GM23248 (cell line): Measurements from ENCODE around the gene FAM131B. TPM values are rescaled to one million over a fixed set of nuclear protein-coding genes. Genes with fewer than 3 reads are reported as not detected.

Source experiments
- DNase-seq: peaks from one replicate; pipeline ENCODE4 v3.0.0-alpha.2; 2015
- H2AFZ ChIP-seq: fragments of 200-600 bp; sonication (generic); 2 replicates; pipeline ENCODE4 v1.6.1; 2016; ENCODE audit warnings: antibody characterized with exemption
- H3F3A ChIP-seq: fragments of 200-600 bp; sonication (generic); 2 replicates; pipeline ENCODE4 v1.6.1; 2016; ENCODE audit warnings: mild to moderate bottlenecking, antibody characterized with exemption, mixed run types; ENCODE audit not compliant: insufficient read depth
- H3K27ac ChIP-seq: fragments of 200-600 bp; sonication (generic); 2 replicates; pipeline ENCODE4 v1.5.1; 2016; ENCODE audit warnings: mild to moderate bottlenecking
- H3K27me3 ChIP-seq: fragments of 200-600 bp; sonication (generic); replicated peaks from 2 replicates; pipeline ENCODE4 v1.6.1; 2016; ENCODE audit warnings: mild to moderate bottlenecking; ENCODE audit not compliant: insufficient read depth
- H3K36me3 ChIP-seq: fragments of 200-600 bp; sonication (generic); 2 replicates; pipeline ENCODE4 v1.6.1; 2016; ENCODE audit warnings: low read depth, mild to moderate bottlenecking
- H3K4me1 ChIP-seq: fragments of 200-600 bp; sonication (generic); 2 replicates; pipeline ENCODE4 v1.6.1; 2016; ENCODE audit warnings: mild to moderate bottlenecking; ENCODE audit not compliant: insufficient read depth
- H3K4me2 ChIP-seq: fragments of 200-600 bp; sonication (generic); one replicate; pipeline ENCODE4 v1.6.1; 2016; ENCODE audit warnings: mild to moderate bottlenecking; ENCODE audit not compliant: unreplicated experiment
- H3K4me3 ChIP-seq: fragments of 200-600 bp; sonication (generic); 2 replicates; pipeline ENCODE4 v1.5.1; 2016; ENCODE audit warnings: mild to moderate bottlenecking
- H3K79me2 ChIP-seq: fragments of 200-600 bp; sonication (generic); 2 replicates; pipeline ENCODE4 v1.6.1; 2016; ENCODE audit warnings: mild to moderate bottlenecking; ENCODE audit not compliant: insufficient read depth
- H3K9ac ChIP-seq: fragments of 200-600 bp; sonication (generic); 2 replicates; pipeline ENCODE4 v1.6.1; 2016; ENCODE audit warnings: mild to moderate bottlenecking
- H3K9me2 ChIP-seq: fragments of 200-600 bp; sonication (generic); 2 replicates; pipeline ENCODE4 v1.6.1; 2016; ENCODE audit warnings: mixed run types, mild to moderate bottlenecking, moderate library complexity; ENCODE audit not compliant: insufficient read depth
- H3K9me3 ChIP-seq: fragments of 200-600 bp; sonication (generic); one replicate; pipeline ENCODE4 v1.6.1; 2017; ENCODE audit warnings: low read depth
- H4K20me1 ChIP-seq: fragments of 200-600 bp; sonication (generic); 2 replicates; pipeline ENCODE4 v1.6.0; 2016; ENCODE audit not compliant: insufficient read depth
- EZH2 ChIP-seq: fragments of 200-600 bp; sonication (generic); IDR thresholded peaks from 2 replicates; pipeline ENCODE4 v1.6.1; 2018; ENCODE audit warnings: antibody characterized with exemption, mild to moderate bottlenecking; ENCODE audit not compliant: insufficient read depth, poor library complexity, severe bottlenecking
- EZH2phosphoT487 ChIP-seq: fragments of 200-600 bp; sonication (generic); IDR thresholded peaks from 2 replicates; pipeline ENCODE4 v1.6.1; 2018; ENCODE audit warnings: antibody characterized with exemption, moderate library complexity, mild to moderate bottlenecking, low read depth; ENCODE audit not compliant: insufficient read depth
- WGBS, 2 experiments: methylation state at CpG; one replicate each; pipeline ENCODE4 v1.1.6; 2015 to 2017; ENCODE audit warnings: low lambda C conversion rate in 2 of 2, low coverage in 1 of 2; ENCODE audit errors: missing lambda C conversion rate in 2 of 2; 5-methylcytosine and 5-hydroxymethylcytosine counted together
- in situ Hi-C: fragments of 300-500 bp; cut with MboI; formaldehyde crosslinking; loops from 2 replicates; pipeline ENCODE4 v1.15.0; 2020
- polyA plus RNA-seq: library from polyadenylated mRNA; unstranded; fragments of >200 nt; fragmentation: Nextera tagmentation; extraction: Ambion mirVana; gene quantifications from 2 replicates; pipeline ENCODE4 v1.2.1, GENCODE V29; 2016
- total RNA-seq: library from RNA; depleted of rRNA; stranded (reverse); fragments of >200 nt; shearing (Covaris generic); gene quantifications from 2 replicates; pipeline ENCODE4 v1.2.3, GENCODE V29; 2014

The FAM131B gene
- total and polyA plus RNA-seq, 2 experiments from 2014 or later, result 0.50 to 3.0 TPM

GRCh38 chr7:143398616-143399015 is 36.1 kb upstream of the FAM131B start:
- Histone ChIP-seq H3K79me2 (no peaks in the 10 kb centered on the region), H3K36me3 (no peaks in the 10 kb centered on the region), H3K9ac (no peak overlapping the region), H3F3A (peaks cover 5% of the 10 kb centered on the region; the same call in 1 of the 2 replicates), H3K4me2 (no peak overlapping the region), H3K9me3 (no peaks in the 10 kb centered on the region), H2AFZ (no peak overlapping the region), H3K9me2 (no peaks in the 10 kb centered on the region), H3K4me3 (no peak overlapping the region), H3K27me3 (no peaks in the 10 kb centered on the region), H3K4me1 (peaks cover 7% of the 10 kb centered on the region; the same call in 1 of the 2 replicates), H4K20me1 (no peaks in the 10 kb centered on the region), H3K27ac (no peak overlapping the region)
- DNase-seq, result no peak
- WGBS, 2 experiments, result 81 to 82% methylated on average over 10 to 14 of the region's 14 CpGs
- no peak for TF ChIP-seq EZH2phosphoT487
- no peak for TF ChIP-seq EZH2
- in situ Hi-C loops, result no loop called here

DNA sequence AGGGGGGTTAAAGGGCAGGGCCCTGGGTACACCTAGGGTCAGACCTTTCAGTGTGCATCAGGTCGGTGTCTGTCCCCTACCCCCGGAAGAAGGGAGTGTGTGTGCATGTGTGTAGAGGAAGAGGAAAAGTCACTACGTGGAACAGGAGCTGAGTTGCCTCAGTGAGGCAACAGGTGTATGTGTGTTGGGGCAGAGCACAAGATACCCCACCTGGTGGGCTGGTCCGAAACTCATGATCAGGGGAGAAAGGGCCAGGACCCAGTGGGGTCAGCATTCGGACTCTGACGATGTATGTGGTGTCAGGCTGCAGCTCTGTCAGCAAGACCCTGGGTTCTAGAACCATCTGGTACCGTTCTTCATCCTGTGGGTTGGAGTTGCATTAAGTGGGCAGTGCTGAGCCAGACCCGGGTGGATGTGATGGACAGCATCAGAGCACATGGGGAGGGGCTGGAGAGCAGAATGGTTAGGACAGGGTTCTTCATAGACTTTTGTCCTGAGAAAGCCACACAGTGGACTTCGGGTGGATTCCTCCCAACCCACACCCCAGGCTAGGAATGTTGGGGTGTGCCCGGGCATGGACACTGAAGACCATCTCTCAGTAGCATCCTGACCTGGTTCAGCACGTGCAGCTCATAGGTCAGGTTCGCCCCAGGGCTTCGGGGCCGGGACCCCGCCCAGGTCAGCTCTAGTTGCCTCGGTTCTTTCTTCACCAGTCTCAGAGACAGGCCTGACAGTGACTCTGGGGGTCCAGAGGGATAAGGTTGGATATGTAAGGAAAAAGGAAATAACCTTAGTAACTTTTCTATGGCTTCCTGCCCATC is 35.4 kb upstream of the FAM131B start:
- no peaks in the 10 kb centered on the region for H4K20me1 ChIP-seq
- H3K27ac ChIP-seq, result no peak overlapping the region
- no peak overlapping the region for H2AFZ ChIP-seq
- H3K9me2 ChIP-seq, result no peaks in the 10 kb centered on the region
- no peaks in the 10 kb centered on the region for H3K9me3 ChIP-seq
- no peak overlapping the region for H3K4me3 ChIP-seq
- H3K9ac ChIP-seq, result no peak overlapping the region
- H3K36me3 ChIP-seq, result no peaks in the 10 kb centered on the region; the same call in 1 of the 2 replicates
- TF ChIP-seq EZH2 (no peak), EZH2phosphoT487 (no peak)
- peaks cover 9% of the 10 kb centered on the region; the same call in 1 of the 2 replicates for H3F3A ChIP-seq
- in situ Hi-C loops, result no loop called here
- H3K79me2 ChIP-seq, result no peaks in the 10 kb centered on the region
- H3K4me2 ChIP-seq, result no peak overlapping the region
- DNase-seq, result no peak
- no peaks in the 10 kb centered on the region for H3K27me3 ChIP-seq
- 76 to 78% methylated on average over 16 of the region's 16 CpGs for WGBS, 2 experiments
- H3K4me1 ChIP-seq, result peaks cover 6% of the 10 kb centered on the region; the same call in 1 of the 2 replicates

GRCh38 chr7:143396625-143397556 is 34.4 kb upstream of the FAM131B start:
- H3K36me3 ChIP-seq, result peaks cover under 1% of the 10 kb centered on the region; the same call in 1 of the 2 replicates
- H3K27me3 ChIP-seq, result no peaks in the 10 kb centered on the region
- no peaks in the 10 kb centered on the region for H3K79me2 ChIP-seq
- in situ Hi-C loops, result no loop called here
- no peaks in the 10 kb centered on the region for H3K9me3 ChIP-seq
- 78 to 79% methylated on average over 28 of the region's 28 CpGs for WGBS, 2 experiments
- no peak overlapping the region for H2AFZ ChIP-seq
- TF ChIP-seq EZH2 (no peak), EZH2phosphoT487 (no peak)
- H3K9me2 ChIP-seq, result no peaks in the 10 kb centered on the region
- no peak overlapping the region for H3K4me2 ChIP-seq
- H3K27ac ChIP-seq, result no peak overlapping the region
- H3K9ac ChIP-seq, result no peak overlapping the region
- no peaks in the 10 kb centered on the region for H4K20me1 ChIP-seq
- H3K4me1 ChIP-seq, result peaks cover 15% of the 10 kb centered on the region
- H3F3A ChIP-seq, result peaks cover 17% of the 10 kb centered on the region
- H3K4me3 ChIP-seq, result no peak overlapping the region
- DNase-seq, result peak; percentile 64

GRCh38 chr7:143396182-143396581 is 33.7 kb upstream of the FAM131B start:
- Histone ChIP-seq H3K36me3 (peaks cover 6% of the 10 kb centered on the region), H3K79me2 (no peaks in the 10 kb centered on the region), H3K9ac (no peak overlapping the region), H3K4me1 (peaks cover 22% of the 10 kb centered on the region), H3K27me3 (no peaks in the 10 kb centered on the region), H3K9me3 (no peaks in the 10 kb centered on the region), H3K4me3 (no peak overlapping the region), H2AFZ (no peak overlapping the region), H4K20me1 (no peaks in the 10 kb centered on the region), H3K27ac (no peak overlapping the region), H3K9me2 (no peaks in the 10 kb centered on the region), H3F3A (peaks cover 24% of the 10 kb centered on the region), H3K4me2 (no peak overlapping the region)
- no peak for DNase-seq
- in situ Hi-C loops, result no loop called here
- no peak for TF ChIP-seq EZH2
- TF ChIP-seq EZH2phosphoT487, result no peak
- 79 to 85% methylated on average over 7 of the region's 7 CpGs for WGBS, 2 experiments
